Heart right ventricle (tissue), 16 donors: ENCODE measurements around the gene CCM2. TPM values are rescaled to one million over a fixed set of nuclear protein-coding genes. Genes with fewer than 3 reads are reported as not detected.

Experiments
- ATAC-seq, 8 donors: fragments of 200-7000 bp; cut with Tn5 transposase; one replicate each; pipeline ENCODE4 v1.9.1; 2020; ENCODE audit warnings: mild to moderate bottlenecking in 8 of 8, moderate library complexity in 8 of 8, moderate number of reproducible peaks in 1 of 8
- DNase-seq, 2 donors: peaks; one replicate each; pipeline ENCODE4 v3.0.0-alpha.2; 2020
- H3K27ac ChIP-seq, 10 donors: fragments of 200-600 bp; sonication (generic) in 2 of 10; one replicate each; pipeline versions ENCODE4 v1.5.0 to v1.8.0; 2020 to 2022; ENCODE audit warnings: mild to moderate bottlenecking in 3 of 10
- H3K27me3 ChIP-seq, 7 donors: fragments of 200-600 bp; one replicate each; pipeline ENCODE4 v1.8.0; 2021 to 2022; ENCODE audit warnings: mild to moderate bottlenecking in 2 of 7
- H3K36me3 ChIP-seq, 9 donors: fragments of 200-600 bp; sonication (generic) in 1 of 9; one replicate each; pipeline versions ENCODE4 v1.5.0 to v1.8.0; 2020 to 2022; ENCODE audit warnings: mild to moderate bottlenecking in 2 of 9
- H3K4me1 ChIP-seq, 9 donors: fragments of 200-600 bp; sonication (generic) in 1 of 9; one replicate each; pipeline versions ENCODE4 v1.5.0 to v1.8.0; 2020 to 2022; ENCODE audit warnings: mild to moderate bottlenecking in 4 of 9
- H3K4me3 ChIP-seq, 10 donors: fragments of 200-600 bp; sonication (generic) in 2 of 10; one replicate each; pipeline versions ENCODE4 v1.5.0 to v1.8.0; 2020 to 2022; ENCODE audit warnings: mild to moderate bottlenecking in 7 of 10, moderate library complexity in 2 of 10
- H3K9me3 ChIP-seq, 11 donors: fragments of 200-600 bp in 10 of 11; sonication (generic) in 2 of 11; one replicate each; pipeline versions ENCODE4 v1.5.0 to v1.8.0; 2013 to 2022; ENCODE audit warnings: mild to moderate bottlenecking in 2 of 11, control low read depth in 1 of 11, moderate library complexity in 1 of 11
- CTCF ChIP-seq, 9 donors: fragments of 200-600 bp; sonication (generic) in 2 of 9; IDR thresholded peaks; one replicate each; pipeline versions ENCODE4 v1.5.0 to v1.8.0; 2021 to 2022; ENCODE audit warnings: antibody characterized with exemption in 9 of 9, mild to moderate bottlenecking in 5 of 9, moderate library complexity in 1 of 9
- WGBS, 2 donors: extraction: QIAGEN DNeasy Blood & Tissue Kit; methylation state at CpG; one replicate each; pipeline ENCODE4 v1.1.7; 2013; ENCODE audit warnings: inconsistent platforms in 1 of 2; 5-methylcytosine and 5-hydroxymethylcytosine counted together
- intact Hi-C, 10 donors: fragments of 100-400 bp; cut with DNase I; formaldehyde crosslinking; loops; one replicate each; pipeline versions ENCODE4 v1.11.1 to v1.14.2; 2022
- polyA plus RNA-seq, 2 donors: library from polyadenylated mRNA; stranded (reverse); fragments of 200-250 nt; gene quantifications; one replicate each; pipeline ENCODE4 v1.2.3, GENCODE V29; 2013
- total RNA-seq, 10 donors: library from RNA; stranded (reverse); fragmentation: NEBNext Ultra II Directional in 3 of 10; extraction: Animal tissue kit (Norgen Biotek cat#: 25700) in 3 of 10; gene quantifications; one replicate each; pipeline versions ENCODE4 v1.2.1 to v1.2.4, GENCODE V29; 2021 to 2023
- donor health status: Arrhythmogenic right ventricular cardiomyopathy.
- donor health status: ischemic (EF 13 %, LVEDD 7.1; RV severe dilation, severe dysfunction).
- donor health status: healthy with polysubstance abuse.
- donor health status: DM: no; HTN: yes; CAD: no.
- donor health status: DM: no; HTN: no; CAD: no.
- donor health status: ischemic (EF 25% LVEDD 6.9; RV normal size, moderate dysfunction).
- donor health status: ischemic (EF 25% LVEDD 5.7; RV mildly dilated, moderate dysfunction).
- donor health status: healthy.
- donor health status: DM: yes; HTN: yes; CAD: no.
- donor health status: Ischemic cardiomyopathy.
- donor health status: ischemic (EF 35%, LVEDD 5.7; RV mildly dilated, moderate dysfunction).
- donor health status: nonischemic (EF 11% LVEDD 7.7; RV severe dilation, severe dysfunction).
- donor health status: DM: yes; HTN: yes; CAD: no.
- donor health status: PGD.
- donor health status: ischemic (EF 29% LVEDD 5.4; RV normal size, mild dysfunction).
- donor health status: nonischemic (EF 23%, LVEDD 6.1; RV moderate dilation, normal function).

Gene CCM2
- total and polyA plus RNA-seq, 12 donors = 21.5 to 71.1 (median 25.7) TPM

DNA sequence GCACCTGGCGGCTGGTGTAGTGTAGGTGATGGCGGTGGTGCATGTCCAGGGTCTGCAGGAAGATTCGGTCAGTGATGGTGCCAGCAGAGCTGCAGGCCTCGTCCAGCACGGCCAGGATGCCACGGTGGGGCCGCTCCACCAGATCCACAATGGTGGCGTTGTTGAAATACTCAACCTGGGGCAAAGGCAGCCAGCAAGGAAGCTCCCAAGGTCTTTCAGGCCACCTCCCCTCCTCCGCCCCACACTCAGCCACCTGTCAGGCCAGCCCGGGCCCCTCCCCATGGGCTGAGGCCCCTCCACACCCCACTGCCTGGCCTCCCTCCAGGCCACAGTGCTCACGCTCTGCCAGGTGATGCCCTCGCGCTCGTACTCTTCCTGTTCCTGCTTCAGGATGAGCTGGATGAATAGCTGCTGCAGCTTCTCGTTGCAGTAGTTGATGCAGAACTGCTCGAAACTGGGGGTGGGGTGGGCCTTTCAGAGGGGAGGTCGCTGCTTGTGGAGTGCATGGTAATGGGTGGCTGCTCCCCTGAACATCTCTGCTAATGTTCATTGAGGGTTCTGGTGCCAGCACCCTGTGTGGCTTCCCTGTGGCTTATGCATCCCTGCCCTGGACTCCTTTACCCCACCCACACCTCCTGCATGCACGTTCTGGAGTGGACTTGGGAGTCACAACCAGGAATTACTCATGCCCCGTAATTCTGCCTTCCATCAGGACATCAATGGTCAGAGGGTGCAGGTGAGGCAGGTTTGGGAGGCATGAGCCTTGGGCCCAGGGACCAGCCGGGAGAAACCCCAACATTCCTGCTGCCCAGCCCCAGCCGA is 30.1 kb upstream of the CCM2 start:
- Histone ChIP-seq H3K27me3 (no peaks in the 10 kb centered on the region), H3K4me1 (peaks cover 0 to 4% (median 0%) of the 10 kb centered on the region in 9 donors), H3K4me3 (no peak overlapping the region), H3K36me3 (peaks cover 0 to 82% (median 0%) of the 10 kb centered on the region in 9 donors), H3K9me3 (no peaks in the 10 kb centered on the region), H3K27ac (no peak overlapping the region)
- ATAC-seq (no peak), DNase-seq (no peak)
- intact Hi-C loops = loop anchor here in 5 of 10 donors (5.0 kb wide), 3 partner anchors 142 to 167 kb away; partner anchors contain the start of gene TBRG4 (in 1 of the 5)
- WGBS, 2 donors = 81 to 84% methylated on average over 21 of the region's 21 CpGs
- no peak for TF ChIP-seq CTCF (IDR thresholded peaks at IDR 0.05)

GRCh38 chr7:44970523-44971051 is 29.4 kb upstream of the CCM2 start:
- TF ChIP-seq CTCF (IDR thresholded peaks at IDR 0.05) = no peak
- no peak for ATAC-seq
- Histone ChIP-seq H3K4me3 (no peak overlapping the region), H3K4me1 (peaks cover 0 to 4% (median 0%) of the 10 kb centered on the region in 9 donors), H3K36me3 (peaks cover 0 to 82% (median 0%) of the 10 kb centered on the region in 9 donors), H3K27me3 (no peaks in the 10 kb centered on the region), H3K9me3 (no peaks in the 10 kb centered on the region), H3K27ac (no peak overlapping the region)
- intact Hi-C loops = loop anchor here in 5 of 10 donors (5.0 kb wide), 3 partner anchors 142 to 167 kb away; partner anchors contain the start of gene TBRG4 (in 1 of the 5)
- 87 to 92% methylated on average over 18 of the region's 18 CpGs for WGBS, 2 donors
- DNase-seq = no peak

DNA sequence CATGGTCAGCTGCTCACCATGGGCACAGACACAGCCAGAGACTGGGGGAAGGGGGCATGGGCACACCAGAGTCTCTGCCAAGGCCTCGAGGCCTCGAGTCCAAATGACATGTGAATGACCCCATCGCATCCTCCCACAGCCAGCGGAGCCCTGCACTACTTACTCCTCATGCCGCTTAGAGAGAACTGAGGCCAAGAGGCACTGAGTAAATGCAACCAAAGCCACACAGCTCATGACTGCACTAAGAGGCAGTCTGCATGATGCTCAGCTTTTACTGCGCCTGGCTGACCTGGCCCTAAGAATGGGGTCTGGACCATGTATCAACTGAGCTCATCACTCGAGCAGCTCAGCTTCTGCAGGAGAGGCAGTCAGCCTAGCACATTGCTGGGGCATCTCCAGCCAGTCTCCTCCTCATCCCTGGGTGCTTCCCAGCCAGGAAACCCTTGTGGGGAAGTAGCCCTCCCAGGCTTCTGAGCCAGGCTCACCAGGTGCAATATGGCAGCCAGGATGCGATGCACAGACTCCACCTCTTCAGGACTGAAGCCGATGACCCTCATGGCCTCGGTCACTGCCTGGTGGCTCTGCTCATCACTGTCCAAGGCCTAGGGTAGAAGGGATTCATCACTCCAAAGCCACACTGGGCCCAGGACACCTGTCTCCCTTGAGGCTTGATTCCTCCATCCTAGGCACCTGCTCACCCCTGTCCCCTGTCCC is 28.7 kb upstream of the CCM2 start:
- Histone ChIP-seq H3K9me3 (no peaks in the 10 kb centered on the region), H3K4me1 (peaks cover 0 to 11% (median 0%) of the 10 kb centered on the region in 9 donors), H3K36me3 (peaks cover 0 to 82% (median 0%) of the 10 kb centered on the region in 9 donors), H3K4me3 (no peak overlapping the region), H3K27me3 (no peaks in the 10 kb centered on the region), H3K27ac (no peak overlapping the region)
- intact Hi-C loops = loop anchor here in 5 of 10 donors (5.0 kb wide), 3 partner anchors 141 to 166 kb away; partner anchors contain the start of gene TBRG4 (in 1 of the 5)
- no peak for TF ChIP-seq CTCF (IDR thresholded peaks at IDR 0.05)
- 83 to 87% methylated on average over 10 of the region's 10 CpGs for WGBS, 2 donors
- DNase-seq (no peak), ATAC-seq (no peak)

DNA sequence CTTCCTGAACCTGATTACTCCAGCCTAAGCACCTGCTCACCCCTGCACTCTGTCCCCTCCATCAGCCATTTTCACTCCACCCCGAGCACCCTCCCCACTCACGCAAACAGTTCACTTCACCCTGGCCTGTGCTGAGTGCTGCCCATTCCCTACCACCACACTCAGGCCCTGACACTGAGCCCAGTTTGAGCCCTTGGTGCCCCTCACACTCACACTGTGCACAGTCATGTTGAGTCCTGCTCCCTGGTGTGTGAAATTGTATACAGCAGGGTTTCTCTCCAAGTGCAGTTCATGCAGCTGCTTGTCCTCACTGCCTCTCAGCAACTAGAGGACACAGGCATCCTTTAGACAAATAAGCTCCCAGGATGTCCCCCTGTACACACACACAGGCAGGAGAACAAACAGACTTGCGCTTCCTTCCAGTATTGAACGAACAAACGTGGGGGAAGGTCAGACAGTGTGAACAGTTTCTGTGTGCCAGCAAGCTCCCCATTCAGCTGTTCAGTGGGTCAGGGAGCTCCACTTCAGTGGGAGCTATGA is 28.0 kb upstream of the CCM2 start:
- peaks cover 0 to 18% (median 0%) of the 10 kb centered on the region in 9 donors for H3K4me1 ChIP-seq
- H3K9me3 ChIP-seq = no peaks in the 10 kb centered on the region
- DNase-seq (no peak), ATAC-seq (no peak)
- peaks cover 0 to 82% (median 0%) of the 10 kb centered on the region in 9 donors for H3K36me3 ChIP-seq
- no peak for TF ChIP-seq CTCF (IDR thresholded peaks at IDR 0.05)
- intact Hi-C loops = loop anchor here in 6 of 10 donors (2.0 to 5.0 kb wide), 4 partner anchors 140 to 165 kb away; partner anchors contain the start of gene TBRG4 (in 1 of the 6)
- no peaks in the 10 kb centered on the region for H3K27me3 ChIP-seq
- 72 to 74% methylated on average over 5 of the region's 5 CpGs for WGBS, 2 donors
- H3K4me3 ChIP-seq = no peak overlapping the region
- H3K27ac ChIP-seq = no peak overlapping the region
